GM21423 (cell line): ENCODE data around the gene IGLL1.
"Not testable (repeated sequence)": the region's sequence is repeated elsewhere in the genome, so short reads cannot be mapped to it uniquely, and the experiment has no call there.

Experiments
- ATAC-seq: cut with Tn5 transposase; IDR thresholded peaks from one replicate; pipeline ENCODE4 v1.9.1; 2021; ENCODE audit warnings: mild to moderate bottlenecking, moderate library complexity; ENCODE audit not compliant: unreplicated experiment

IGLL1 gene

DNA sequence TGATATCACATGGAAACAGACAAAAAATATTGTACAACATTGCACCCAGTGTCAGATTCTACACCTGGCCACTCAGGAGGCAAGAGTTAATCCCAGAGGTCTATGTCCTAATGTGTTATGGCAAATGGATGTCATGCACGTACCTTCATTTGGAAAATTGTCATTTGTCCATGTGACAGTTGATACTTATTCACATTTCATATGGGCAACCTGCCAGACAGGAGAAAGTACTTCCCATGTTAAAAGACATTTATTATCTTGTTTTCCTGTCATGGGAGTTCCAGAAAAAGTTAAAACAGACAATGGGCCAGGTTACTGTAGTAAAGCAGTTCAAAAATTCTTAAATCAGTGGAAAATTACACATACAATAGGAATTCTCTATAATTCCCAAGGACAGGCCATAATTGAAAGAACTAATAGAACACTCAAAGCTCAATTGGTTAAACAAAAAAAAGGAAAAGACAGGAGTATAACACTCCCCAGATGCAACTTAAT, 36.5 kb downstream of the IGLL1 start:
- not testable (repeated sequence) for ATAC-seq

GRCh38 chr22:23542933-23543332, 37.2 kb downstream of the IGLL1 start:
- no peak for ATAC-seq

- ATAC-seq = not testable (repeated sequence)
Measured at GRCh38 chr22:23542391-23542790, 37.7 kb downstream of the IGLL1 start.

DNA sequence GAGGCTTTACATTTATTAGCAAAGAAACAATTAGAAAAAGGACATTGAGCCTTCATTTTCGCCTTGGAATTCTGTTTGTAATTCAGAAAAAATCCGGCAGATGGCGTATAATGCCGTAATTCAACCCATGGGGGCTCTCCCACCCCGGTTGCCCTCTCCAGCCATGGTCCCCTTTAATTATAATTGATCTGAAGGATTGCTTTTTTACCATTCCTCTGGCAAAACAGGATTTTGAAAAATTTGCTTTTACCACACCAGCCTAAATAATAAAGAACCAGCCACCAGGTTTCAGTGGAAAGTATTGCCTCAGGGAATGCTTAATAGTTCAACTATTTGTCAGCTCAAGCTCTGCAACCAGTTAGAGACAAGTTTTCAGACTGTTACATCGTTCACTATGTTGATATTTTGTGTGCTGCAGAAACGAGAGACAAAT, 38.2 kb downstream of the IGLL1 start:
- not testable (repeated sequence) for ATAC-seq

GRCh38 chr22:23540837-23541236, 39.3 kb downstream of the IGLL1 start:
- ATAC-seq = not testable (repeated sequence)

DNA sequence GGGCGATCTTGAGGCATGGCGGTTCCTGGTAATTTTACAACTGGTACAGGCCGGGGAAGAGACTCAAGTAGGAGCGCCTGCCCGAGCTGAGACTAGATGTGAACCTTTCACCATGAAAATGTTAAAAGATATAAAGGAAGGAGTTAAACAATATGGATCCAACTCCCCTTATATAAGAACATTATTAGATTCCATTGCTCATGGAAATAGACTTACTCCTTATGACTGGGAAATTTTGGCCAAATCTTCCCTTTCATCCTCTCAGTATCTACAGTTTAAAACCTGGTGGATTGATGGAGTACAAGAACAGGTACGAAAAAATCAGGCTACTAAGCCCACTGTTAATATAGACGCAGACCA, 40.3 kb downstream of the IGLL1 start:
- not testable (repeated sequence) for ATAC-seq

DNA sequence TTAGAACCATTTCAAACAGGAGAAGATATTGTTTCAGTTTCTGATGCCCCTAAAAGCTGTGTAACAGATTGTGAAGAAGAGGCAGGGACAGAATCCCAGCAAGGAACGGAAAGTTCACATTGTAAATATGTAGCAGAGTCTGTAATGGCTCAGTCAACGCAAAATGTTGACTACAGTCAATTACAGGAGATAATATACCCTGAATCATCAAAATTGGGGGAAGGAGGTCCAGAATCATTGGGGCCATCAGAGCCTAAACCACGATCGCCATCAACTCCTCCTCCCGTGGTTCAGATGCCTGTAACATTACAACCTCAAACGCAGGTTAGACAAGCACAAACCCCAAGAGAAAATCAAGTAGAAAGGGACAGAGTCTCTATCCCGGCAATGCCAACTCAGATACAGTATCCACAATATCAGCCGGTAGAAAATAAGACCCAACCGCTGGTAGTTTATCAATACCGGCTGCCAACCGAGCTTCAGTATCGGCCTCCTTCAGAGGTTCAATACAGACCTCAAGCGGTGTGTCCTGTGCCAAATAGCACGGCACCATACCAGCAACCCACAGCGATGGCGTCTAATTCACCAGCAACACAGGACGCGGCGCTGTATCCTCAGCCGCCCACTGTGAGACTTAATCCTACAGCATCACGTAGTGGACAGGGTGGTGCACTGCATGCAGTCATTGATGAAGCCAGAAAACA, 40.8 kb downstream of the IGLL1 start:
- ATAC-seq = no peak

DNA sequence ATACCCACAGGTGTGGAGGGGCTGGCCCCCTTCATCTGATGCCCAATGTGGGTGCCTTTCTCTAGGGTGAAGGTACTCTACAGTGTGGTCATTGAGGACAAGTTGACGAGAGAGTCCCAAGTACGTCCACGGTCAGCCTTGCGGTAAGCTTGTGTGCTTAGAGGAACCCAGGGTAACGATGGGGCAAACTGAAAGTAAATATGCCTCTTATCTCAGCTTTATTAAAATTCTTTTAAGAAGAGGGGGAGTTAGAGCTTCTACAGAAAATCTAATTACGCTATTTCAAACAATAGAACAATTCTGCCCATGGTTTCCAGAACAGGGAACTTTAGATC, 41.4 kb downstream of the IGLL1 start:
- ATAC-seq = not testable (repeated sequence)

DNA sequence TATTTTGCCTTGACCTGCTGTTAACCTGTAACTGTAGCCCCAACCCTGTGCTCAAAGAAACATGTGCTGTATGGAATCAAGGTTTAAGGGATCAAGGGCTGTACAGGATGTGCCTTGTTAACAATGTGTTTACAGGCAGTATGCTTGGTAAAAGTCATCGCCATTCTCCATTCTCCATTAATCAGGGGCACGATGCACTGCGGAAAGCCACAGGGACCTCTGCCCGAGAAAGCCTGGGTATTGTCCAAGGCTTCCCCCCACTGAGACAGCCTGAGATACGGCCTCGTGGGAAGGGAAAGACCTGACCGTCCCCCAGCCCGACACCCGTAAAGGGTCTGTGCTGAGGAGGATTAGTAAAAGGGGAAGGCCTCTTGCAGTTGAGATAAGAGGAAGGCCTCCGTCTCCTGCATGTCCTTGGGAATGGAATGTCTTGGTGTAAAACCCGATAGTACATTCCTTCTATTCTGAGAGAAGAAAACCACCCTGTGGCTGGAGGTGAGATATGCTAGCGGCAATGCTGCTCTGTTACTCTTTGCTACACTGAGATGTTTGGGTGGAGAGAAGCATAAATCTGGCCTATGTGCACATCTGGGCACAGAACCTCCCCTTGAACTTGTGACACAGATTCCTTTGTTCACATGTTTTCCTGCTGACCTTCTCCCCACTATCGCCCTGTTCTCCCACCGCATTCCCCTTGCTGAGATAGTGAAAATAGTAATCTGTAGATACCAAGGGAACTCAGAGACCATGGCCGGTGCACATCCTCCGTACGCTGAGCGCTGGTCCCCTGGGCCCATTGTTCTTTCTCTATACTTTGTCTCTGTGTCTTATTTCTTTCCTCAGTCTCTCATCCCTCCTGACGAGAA, 42.0 kb downstream of the IGLL1 start:
- not testable (repeated sequence) for ATAC-seq

GRCh38 chr22:23537416-23537815, 42.7 kb downstream of the IGLL1 start:
- no peak for ATAC-seq

- ATAC-seq = no peak
Measured at GRCh38 chr22:23536821-23537345, 43.2 kb downstream of the IGLL1 start.

DNA sequence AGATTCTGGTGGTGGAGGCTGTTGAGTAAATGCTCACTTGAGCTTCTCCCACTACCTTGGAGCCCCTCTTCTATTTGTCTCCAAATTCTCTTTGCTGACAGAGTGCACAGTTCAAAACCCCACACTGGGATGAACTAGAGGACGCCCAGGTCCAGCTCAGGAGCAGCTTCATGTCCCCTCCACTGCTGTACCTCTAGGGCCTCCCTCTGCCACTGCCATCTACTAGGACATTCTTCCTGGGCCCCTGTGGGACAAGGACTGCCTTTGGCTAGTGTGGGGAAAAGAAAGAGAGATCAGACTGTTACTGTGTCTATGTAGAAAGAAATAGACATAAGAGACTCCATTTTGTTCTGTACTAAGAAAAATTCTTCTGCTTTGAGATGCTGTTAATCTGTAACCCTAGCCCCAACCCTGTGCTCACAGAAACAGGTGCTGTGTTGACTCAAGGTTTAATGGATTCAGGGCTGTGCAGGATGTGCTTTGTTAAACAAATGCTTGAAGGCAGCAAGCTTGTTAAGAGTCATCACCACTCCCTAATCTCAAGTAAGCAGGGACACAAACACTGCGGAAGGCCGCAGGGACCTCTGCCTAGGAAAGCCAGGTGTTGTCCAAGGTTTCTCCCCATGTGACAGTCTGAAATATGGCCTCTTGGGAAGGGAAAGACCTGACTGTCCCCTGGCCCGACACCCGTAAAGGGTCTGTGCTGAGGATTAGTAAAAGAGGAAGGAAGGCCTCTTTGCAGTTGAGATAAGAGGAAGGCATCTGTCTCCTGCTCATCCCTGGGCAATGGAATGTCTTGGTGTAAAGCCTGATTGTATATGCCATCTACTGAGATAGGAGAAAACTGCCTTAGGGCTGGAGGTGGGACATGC, 44.1 kb downstream of the IGLL1 start:
- not testable (repeated sequence) for ATAC-seq

GRCh38 chr22:23534851-23535717, 45.0 kb downstream of the IGLL1 start:
- ATAC-seq = no peak

DNA sequence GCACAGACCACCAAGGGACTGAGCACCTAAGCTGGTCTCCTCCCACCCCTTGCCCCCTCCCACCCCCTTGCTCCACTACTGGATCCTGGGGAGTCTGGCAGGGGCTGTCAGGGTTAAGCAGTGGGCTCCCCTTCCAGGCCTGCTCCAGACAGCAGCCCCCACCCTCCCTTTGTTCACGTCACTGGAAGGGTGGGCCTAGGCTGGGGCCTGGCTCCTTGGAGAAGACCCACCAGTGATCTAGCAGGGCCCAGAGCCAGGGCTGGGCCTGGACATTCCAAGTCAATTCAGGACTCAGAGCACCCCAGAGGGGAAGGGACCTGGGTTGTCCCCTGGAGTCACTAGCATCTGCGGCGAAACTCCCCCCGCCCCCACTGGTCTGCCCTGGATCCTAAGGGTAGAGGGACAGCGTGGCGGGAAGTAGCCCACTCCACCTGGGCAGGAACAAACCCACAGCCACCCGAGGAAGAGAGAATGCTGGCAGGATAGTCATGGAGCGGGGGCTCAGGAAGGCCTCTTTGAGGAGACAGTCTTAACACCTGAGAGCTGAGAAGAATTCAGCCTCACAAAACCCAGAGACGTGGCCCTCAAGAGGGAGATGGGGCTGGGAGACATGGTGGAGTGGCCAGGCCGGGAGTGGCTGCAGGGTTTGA, 45.8 kb downstream of the IGLL1 start:
- no peak for ATAC-seq

GRCh38 chr22:23533771-23534191, 46.3 kb downstream of the IGLL1 start:
- no peak for ATAC-seq

DNA sequence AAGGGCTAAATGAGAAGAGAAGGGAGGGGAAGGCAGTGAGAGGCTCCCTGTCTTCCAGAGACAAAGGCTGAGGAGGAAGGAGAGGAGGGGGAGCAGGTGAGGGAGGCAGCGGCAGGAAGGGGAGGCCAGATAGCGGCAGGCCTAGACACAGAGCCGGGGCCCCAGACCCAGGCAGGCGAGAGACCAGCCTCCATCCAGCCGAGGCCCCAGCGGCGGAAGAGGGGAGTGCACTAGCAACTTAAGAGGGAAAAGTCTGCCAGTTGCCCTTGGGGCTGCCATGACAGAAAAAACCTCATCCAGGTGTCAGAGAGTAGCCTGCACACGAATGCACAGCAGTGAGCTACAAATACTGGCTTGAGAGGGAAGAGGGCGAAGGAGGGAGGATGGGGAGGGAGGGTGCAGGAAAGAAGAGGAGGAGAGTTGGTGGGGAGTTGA, 46.7 kb downstream of the IGLL1 start:
- no peak for ATAC-seq

DNA sequence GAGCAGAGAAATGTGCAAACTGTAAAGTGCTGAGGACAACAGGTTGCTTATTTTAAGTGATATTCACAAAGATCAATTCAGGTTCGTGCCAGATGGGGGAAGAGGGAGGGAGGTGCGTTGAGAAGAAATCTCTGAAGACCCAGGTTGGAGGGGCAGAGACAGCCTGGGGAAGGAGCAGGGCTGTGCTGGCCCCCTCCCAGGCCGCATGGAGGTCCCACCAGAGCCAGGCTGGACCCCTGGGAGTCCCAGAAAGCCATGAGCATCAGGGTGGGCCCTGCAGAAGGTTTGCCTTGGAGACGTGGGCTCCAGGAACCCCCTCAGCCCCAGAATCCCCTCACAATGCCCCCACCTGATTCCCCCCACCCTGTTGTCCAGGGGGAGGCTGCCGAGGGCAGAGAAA, 47.4 kb downstream of the IGLL1 start:
- ATAC-seq = no peak

- ATAC-seq = no peak
Measured at GRCh38 chr22:23531966-23532705, 48.0 kb downstream of the IGLL1 start.
